ENCODE results near the gene STEAP2. TPM values are rescaled to one million over a fixed set of nuclear protein-coding genes. Genes with fewer than 3 reads are reported as not detected.

Gene STEAP2
- total RNA-seq, 2 donors from 2014 or later = 22.2 to 26.7 TPM

DNA sequence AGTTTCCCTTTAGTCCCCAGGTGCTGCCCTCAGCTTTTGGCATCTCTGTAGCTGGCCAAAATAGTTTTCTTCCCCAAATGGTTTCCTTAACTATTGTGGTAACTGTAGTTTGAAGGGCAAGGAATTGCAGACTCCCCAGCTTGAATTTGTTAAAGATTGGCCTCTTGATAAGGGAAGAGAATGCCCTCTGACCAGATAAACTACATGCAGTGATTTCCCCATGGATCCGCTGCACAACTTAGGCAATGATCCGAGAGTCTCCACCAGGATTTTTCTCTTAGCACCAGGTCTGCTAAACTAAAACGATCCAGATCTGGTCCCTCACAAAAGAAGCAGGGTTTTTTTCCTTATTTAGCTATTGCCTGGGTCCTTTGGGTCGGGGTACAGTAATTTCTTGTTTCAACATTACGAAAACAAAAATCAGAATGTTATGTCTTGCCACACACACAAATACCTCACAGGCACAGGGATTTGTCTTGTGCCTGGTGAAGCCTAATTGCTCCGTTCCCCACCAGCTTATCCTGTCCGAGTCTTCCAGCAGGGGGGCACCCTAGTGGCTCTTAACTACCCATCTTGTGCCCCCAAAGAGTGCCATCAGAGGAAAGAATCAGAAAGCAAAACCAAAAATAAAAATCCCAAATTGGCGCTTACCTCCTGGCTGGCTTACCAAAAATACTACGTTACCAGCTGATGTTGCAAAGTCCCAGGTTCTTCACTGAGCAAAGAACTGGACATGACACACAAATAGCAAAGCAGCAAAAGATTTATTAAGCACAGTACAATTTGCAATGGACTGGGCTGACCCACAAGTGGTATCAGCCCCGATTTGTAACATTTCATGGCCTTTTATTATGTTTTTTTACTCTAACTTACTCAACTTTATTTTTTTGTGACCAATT lies 16.4 kb upstream of the STEAP2 start:
- no peak overlapping the region for H3K27ac ChIP-seq
- no peaks in the 10 kb centered on the region for H3K27me3 ChIP-seq
- no peak overlapping the region for H3K4me3 ChIP-seq
- H3K9me3 ChIP-seq = no peaks in the 10 kb centered on the region
- TF ChIP-seq, protein P1, sequence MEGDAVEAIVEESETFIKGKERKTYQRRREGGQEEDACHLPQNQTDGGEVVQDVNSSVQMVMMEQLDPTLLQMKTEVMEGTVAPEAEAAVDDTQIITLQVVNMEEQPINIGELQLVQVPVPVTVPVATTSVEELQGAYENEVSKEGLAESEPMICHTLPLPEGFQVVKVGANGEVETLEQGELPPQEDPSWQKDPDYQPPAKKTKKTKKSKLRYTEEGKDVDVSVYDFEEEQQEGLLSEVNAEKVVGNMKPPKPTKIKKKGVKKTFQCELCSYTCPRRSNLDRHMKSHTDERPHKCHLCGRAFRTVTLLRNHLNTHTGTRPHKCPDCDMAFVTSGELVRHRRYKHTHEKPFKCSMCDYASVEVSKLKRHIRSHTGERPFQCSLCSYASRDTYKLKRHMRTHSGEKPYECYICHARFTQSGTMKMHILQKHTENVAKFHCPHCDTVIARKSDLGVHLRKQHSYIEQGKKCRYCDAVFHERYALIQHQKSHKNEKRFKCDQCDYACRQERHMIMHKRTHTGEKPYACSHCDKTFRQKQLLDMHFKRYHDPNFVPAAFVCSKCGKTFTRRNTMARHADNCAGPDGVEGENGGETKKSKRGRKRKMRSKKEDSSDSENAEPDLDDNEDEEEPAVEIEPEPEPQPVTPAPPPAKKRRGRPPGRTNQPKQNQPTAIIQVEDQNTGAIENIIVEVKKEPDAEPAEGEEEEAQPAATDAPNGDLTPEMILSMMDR (IDR thresholded peaks at IDR 0.05) = no peak
- H3K4me1 ChIP-seq = no peaks in the 10 kb centered on the region
- H3K36me3 ChIP-seq = no peaks in the 10 kb centered on the region
- no peak for DNase-seq (ENCODE audit: low spot score)

DNA sequence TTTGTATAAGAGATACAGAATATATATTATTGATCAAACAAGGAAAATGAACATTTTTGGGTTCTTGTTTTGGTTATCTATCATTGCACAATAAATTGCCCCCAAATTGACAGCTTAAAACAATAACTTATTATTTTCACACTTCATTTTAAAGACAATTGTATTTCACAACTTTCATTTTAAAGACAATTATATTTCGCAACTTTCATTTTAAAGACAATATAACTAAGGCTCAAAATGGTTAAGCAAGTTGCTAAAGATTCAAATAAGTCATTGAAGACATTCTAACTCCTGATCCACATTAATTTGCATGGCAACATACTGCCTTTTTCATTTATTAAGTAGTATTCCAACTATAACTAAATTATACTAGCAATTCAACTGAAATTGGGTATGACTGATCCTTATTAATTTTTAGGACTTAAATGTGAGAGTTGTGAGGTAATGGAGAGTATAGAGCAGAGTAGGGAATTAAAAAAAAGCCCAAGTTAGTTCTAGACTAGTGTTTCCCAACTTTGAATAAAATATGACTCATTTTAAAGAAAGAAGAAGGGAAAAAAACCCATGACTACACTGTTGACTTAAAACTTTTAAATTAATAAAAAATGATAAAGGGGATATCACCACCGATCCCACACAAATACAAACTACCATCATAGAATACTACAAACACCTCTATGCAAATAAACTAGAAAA lies 9.9 kb upstream of the STEAP2 start:
- no peaks in the 10 kb centered on the region for H3K27me3 ChIP-seq
- no peaks in the 10 kb centered on the region for H3K4me1 ChIP-seq
- H3K27ac ChIP-seq = no peak overlapping the region
- no peaks in the 10 kb centered on the region for H3K36me3 ChIP-seq
- no peaks in the 10 kb centered on the region for H3K9me3 ChIP-seq
- TF ChIP-seq, protein P1 (IDR thresholded peaks at IDR 0.05) = no peak
- DNase-seq (ENCODE audit: low spot score) = no peak
- no peak overlapping the region for H3K4me3 ChIP-seq

- no peaks in the 10 kb centered on the region for H3K27me3 ChIP-seq
- peaks cover 0 to 15% of the 10 kb centered on the region in 2 donors for H3K4me1 ChIP-seq
- no peak overlapping the region for H3K27ac ChIP-seq
- DNase-seq (ENCODE audit: low spot score) = no peak
- no peaks in the 10 kb centered on the region for H3K9me3 ChIP-seq
- TF ChIP-seq, protein P1 (IDR thresholded peaks at IDR 0.05) = no peak
- H3K4me3 ChIP-seq = no peak overlapping the region
- H3K36me3 ChIP-seq = no peaks in the 10 kb centered on the region
Observed at GRCh38 chr7:90207956-90208355, 3.6 kb upstream of the STEAP2 start.

DNA sequence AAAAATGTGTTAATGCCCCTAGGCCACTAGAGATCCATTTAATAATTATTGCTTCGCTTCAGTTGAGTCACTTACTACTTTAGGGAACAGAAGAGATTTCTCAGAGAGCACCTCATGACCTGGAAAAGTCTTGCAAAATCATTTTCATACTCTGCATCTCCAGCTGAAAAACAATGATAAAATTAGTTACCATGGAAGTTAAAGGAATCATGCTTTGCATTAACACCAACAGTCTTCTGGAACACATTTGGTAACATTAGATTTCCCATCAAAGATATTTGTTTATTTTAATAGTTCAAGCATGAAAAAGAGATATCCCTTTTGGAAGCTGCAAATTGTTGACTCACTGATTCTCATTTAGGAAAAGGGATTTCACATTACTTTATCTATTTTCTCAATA lies 1.8 kb upstream of the STEAP2 start:
- Histone ChIP-seq H3K27ac (no peak overlapping the region), H3K27me3 (no peaks in the 10 kb centered on the region), H3K4me1 (peaks cover 0 to 16% of the 10 kb centered on the region in 2 donors), H3K36me3 (no peaks in the 10 kb centered on the region), H3K4me3 (no peak overlapping the region), H3K9me3 (no peaks in the 10 kb centered on the region)
- DNase-seq (ENCODE audit: low spot score) = no peak
- TF ChIP-seq, protein P1 (IDR thresholded peaks at IDR 0.05) = no peak

- TF ChIP-seq, protein P1 (IDR thresholded peaks at IDR 0.05) = no peak
- no peaks in the 10 kb centered on the region for H3K36me3 ChIP-seq
- H3K4me1 ChIP-seq = peaks cover 0 to 16% of the 10 kb centered on the region in 2 donors
- H3K9me3 ChIP-seq = no peaks in the 10 kb centered on the region
- no peaks in the 10 kb centered on the region for H3K27me3 ChIP-seq
- DNase-seq (ENCODE audit: low spot score) = no peak
- peak overlapping the region; percentile 84 to 93 for H3K27ac ChIP-seq
- no peak overlapping the region for H3K4me3 ChIP-seq
Observed at GRCh38 chr7:90210475-90210874, 1.1 kb upstream of the STEAP2 start.
